DMS153 treated with DMSO at 0.1 percent for 48 hours (cell line): ENCODE results near the gene ATG4D.
"Not testable (repeated sequence)": the region's sequence is repeated elsewhere in the genome, so short reads cannot be mapped to it uniquely, and the experiment has no call there.

Experiments used
- DNase-seq: peaks from one replicate; lab custom pipeline; 2025; ENCODE audit not compliant: unreplicated experiment; lab: John Stamatoyannopoulos, UW

Gene ATG4D

DNA sequence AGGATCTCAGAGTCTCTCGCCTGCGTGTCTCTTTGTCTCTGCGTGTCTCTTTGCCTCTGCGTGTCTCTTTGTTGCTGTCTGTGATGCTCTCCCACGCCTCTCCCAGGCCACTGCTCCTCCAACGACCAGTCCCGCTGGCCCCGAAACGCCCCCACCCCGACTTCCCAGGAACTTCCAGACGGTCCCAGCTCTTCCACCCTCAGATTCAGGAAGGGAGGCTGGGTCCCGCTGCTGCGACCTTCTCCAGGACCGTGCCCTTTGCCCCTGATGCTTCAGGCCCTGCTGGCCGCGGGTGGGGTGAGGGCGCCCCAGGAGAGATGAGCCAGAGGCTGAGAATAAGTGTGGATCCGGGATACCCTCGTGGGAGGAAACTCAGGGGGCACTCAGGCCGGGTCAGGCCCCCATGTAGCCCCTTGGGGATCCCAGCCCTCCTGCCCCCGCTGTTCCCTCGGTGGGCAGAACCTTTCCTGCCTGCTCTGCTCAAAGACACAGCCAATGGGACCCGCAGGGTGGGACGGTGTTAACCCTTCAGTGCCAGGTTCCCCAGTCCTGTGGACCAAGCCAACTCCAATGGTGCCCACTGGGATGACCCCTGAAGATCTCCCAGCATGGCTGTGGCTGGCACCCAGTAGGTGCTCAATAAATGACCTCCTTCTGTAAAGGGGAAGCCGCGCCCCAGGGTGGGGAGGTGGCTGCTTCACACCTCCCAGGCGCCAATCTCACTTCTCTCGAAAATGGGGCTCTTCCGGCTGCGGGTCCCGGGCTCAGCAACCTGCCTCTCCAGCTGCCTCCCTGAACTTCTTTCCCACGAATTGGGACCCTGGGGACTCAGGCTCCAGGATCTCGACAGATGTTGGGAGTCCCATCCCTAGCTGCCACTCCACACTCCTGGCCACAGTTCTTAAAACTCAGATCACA lies 25.0 kb upstream of the ATG4D start:
- no peak for DNase-seq

- DNase-seq, result no peak
Measured at GRCh38 chr19:10519421-10519820, 24.3 kb upstream of the ATG4D start.

DNA sequence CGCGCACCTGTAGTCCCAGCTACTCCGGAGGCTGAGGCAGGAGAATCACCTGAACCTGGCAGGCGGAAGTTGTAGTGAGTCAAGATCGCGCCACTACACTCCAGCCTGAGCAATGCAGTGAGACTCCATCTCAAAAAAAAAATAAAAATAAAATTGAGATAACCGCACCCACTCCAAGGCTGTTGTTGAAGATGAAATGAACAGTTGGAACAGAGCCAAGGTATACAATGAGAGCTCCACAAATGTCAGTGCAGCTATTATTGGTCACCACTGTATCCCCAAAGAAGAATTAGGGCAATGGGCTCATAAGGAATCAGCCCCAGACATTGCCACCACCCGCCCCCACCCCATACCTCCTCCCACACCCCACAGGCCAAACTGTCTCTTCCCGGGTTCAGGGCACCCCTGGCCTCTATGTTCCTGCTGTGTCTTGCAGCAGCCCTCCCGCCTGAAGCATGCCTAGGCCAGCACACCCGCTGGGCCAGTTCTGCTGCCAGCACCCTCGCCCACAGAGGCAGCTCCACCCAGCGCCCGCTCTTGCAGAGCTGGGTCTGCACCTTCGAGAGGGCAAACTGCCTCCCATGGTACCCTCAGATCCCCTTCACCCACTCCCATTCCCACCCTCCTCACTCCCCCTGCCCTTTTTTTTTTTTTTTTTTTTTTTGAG lies 22.9 kb upstream of the ATG4D start:
- no peak for DNase-seq

DNA sequence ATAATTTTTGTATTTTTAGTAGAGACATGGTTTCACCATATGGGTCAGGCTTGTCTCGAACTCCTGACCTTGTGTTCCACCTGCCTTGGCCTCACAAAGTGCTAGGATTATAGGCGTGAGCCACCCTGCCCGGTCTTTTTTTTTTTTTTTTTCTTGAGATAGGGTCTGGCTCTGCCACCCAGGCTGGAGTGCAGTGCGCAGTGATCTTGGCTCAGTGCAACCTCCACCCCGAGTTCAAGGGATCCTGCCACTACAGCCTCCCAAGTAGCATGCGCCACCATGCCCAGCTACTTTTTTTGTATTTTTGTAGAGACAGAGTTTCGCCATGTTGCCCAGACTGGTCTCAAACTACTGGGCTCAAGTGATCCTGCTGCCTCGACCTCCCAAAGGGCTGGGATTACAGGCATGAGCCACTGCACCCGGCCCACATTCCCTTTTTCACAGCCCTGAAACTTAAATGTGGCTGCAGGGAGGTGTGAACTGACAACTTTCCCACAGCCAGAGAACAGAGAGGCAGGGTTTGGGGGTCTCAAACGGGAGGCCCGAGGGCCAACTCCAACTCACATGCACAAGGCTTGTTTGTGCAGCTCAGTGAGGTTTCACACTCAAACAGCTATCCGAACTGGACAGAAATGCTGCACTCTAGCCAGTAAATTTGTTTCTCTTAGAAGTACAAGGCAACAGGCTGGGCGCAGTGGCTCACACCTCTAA lies 22.1 kb upstream of the ATG4D start:
- no peak for DNase-seq

- no peak for DNase-seq
Measured at GRCh38 chr19:10523135-10523636, 20.5 kb upstream of the ATG4D start.

- no peak for DNase-seq
Measured at GRCh38 chr19:10525636-10526035, 18.1 kb upstream of the ATG4D start.

GRCh38 chr19:10526887-10527286 lies 16.8 kb upstream of the ATG4D start:
- not testable (repeated sequence) for DNase-seq

- DNase-seq, result no peak
Measured at GRCh38 chr19:10532457-10532856, 11.2 kb upstream of the ATG4D start.

DNA sequence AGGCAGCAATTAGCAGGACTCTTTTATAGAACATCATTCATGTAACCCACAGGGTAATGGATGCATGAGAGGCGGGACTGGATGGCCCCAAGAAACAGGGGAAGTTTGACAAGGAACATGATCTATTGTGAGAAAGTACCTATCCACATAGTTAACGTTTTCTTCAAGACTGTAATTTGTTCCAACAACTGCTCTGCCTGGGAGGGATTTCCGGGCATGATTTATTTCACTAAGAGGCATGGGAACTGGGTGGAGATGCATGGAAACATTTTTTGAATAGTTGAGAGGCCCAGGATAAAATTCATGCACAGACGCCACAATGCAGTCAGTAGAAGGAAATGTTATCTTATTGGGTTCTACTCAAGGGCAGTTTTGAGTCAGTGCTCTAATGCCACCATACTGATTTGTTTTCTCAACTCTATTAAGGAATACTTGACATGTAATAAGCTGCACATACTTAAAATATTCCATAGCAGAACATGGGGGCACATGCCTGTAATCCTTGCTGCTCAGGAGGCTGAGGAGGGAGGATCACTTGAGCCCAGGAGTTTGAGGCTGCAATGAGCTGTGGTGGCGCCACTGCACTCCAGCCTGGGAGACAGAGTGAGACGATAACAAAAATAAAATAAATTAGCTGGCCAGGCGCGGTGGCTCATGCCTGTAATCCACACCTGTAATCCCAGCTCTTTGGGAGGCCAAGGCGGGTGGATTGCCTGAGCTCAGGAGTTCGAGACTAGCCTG lies 9.9 kb upstream of the ATG4D start:
- no peak for DNase-seq

DNA sequence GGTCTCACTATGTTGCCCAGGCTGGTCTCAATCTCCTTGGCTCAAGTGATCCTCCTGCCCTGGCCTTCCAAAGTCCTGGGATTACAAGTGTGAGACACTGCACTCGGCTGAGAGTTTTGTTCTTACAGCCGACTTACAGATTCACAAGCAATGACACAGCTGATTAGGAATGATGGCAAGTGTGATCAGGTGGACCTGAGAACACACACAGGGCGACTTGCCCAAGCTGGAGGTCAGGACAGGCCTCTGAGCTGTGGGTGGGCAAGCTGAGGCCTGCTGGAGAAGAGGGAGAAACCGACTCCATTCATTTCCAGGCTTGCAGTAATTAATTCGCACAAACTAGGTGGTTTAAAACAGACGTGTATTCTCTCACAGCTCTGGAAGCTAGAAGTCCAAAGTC lies 8.1 kb upstream of the ATG4D start:
- DNase-seq, result no peak

GRCh38 chr19:10537668-10538067 lies 6.0 kb upstream of the ATG4D start:
- DNase-seq, result no peak

DNA sequence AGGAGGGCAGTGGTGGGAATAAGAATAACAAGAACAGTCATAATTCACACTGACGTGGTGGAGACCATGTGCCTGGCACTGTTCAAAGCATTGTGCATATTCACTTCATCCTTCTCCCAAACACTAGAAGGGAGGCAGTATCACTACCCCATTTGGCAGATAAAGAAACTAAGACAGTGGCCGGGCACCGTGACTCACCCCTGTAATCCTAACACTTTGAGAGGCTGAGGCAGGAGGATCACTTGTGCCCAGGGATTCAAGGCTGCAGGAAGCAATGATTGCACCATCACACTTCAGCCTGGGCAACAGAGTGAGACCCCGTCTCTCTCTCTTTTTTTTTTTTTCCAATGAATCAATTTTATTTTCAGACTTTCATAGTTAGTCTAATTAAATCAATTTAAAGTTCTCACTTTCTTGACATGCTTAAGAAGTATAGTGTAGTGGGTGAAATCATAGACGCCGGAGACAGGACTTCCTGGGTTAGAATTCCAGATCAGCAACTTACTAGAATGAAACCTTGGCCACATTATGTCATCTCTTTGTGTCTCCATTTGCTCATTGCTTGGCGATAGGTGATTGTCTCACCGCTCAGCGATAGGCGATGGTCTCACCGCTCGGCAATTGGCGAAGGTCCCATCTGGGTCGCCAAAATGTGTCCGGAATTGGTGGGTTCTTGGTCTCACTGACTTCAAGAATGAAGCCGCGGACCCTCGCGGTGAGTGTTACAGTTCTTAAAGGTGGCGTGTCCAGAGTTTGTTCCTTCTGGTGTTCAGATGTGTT lies 5.3 kb upstream of the ATG4D start:
- DNase-seq, result no peak

- DNase-seq, result not testable (repeated sequence)
Measured at GRCh38 chr19:10539016-10539415, 4.7 kb upstream of the ATG4D start.

DNA sequence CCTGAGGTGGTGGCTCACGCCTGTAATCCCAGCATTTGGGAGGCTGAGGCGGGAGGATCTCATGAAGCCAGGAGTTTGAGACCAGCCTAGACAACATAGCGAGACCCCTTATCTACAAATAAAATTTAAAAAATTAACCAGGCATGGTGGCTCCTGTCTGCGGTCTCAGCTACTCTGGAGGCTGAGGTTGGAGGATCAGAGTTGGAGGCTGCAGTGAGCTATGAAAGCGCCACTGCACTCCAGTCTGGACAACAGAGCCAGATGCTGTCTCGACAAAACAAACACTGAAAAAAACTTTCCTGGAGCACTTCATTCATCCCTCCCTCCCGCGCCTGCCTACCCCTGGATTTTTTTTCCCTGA lies 665 bp upstream of the ATG4D start:
- no peak for DNase-seq

GRCh38 chr19:10544242-10544752 lies 593 bp downstream of the ATG4D start:
- DNase-seq, result no peak

GRCh38 chr19:10544753-10545251 lies 1.1 kb downstream of the ATG4D start:
- no peak for DNase-seq

DNA sequence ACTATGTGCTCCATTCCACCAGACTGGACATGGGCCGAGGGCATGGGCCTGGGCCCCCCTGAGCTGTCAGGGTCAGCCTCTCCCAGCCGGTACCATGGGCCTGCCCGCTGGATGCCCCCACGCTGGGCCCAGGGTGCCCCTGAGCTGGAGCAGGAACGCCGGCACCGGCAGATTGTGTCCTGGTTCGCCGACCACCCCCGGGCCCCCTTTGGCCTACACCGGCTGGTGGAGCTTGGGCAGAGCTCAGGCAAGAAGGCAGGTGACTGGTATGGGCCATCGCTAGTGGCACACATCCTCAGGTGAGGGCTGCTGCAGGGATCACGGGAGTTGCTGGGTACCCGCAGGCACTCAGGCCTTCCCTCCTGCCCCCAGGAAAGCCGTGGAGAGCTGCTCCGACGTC lies 3.1 kb downstream of the ATG4D start:
- DNase-seq, result no peak

DNA sequence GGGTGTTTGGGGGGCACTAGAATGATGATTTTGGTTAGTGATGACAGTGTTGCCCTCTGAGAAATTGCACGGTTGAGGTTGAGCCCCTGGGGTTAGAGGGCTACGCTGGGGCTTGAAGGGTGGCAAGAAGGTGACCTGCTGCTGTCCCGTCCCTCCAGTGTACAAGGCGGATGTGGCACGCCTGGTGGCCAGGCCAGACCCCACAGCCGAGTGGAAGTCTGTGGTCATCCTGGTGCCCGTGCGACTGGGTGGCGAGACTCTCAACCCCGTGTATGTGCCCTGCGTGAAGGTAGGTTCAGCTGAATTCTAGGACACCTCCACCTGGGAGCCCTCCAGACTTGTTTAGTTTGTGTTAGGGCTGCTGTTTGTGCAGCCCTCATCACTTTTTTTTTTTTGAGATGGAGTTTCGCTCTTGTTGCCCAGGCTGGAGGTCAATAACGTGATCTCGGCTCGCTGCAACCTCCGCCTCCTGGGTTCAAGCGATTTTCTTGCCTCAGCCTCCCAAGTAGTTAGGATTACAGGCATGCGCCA lies 5.1 kb downstream of the ATG4D start:
- no peak for DNase-seq

GRCh38 chr19:10549733-10550132 lies 6.0 kb downstream of the ATG4D start:
- no peak for DNase-seq

- no peak for DNase-seq
Measured at GRCh38 chr19:10550336-10550735, 6.6 kb downstream of the ATG4D start.
